H9 (cell line): ENCODE results near the gene ATAD3C. TPM values are rescaled to one million over a fixed set of nuclear protein-coding genes. Genes with fewer than 3 reads are reported as not detected.
"Not testable (repeated sequence)": the region's sequence is repeated elsewhere in the genome, so short reads cannot be mapped to it uniquely, and the experiment has no call there.

Source experiments
- DNase-seq: peaks from one replicate; pipeline ENCODE4 v3.0.0-alpha.2; 2017
- H2AFZ ChIP-seq: one replicate; pipeline ENCODE4 v1.6.1; 2013; ENCODE audit warnings: mild to moderate bottlenecking, low read length, control low read depth, moderate library complexity
- H2AK5ac ChIP-seq: 2 replicates; pipeline ENCODE4 v1.6.1; 2013; ENCODE audit warnings: low read length, control low read depth, mixed read lengths; ENCODE audit not compliant: insufficient read length
- H2BK120ac ChIP-seq: one replicate; pipeline ENCODE4 v1.6.1; 2013; ENCODE audit warnings: low read depth, mild to moderate bottlenecking, low read length, control low read depth, inconsistent platforms; ENCODE audit not compliant: poor library complexity, severe bottlenecking
- H2BK12ac ChIP-seq: 2 replicates; pipeline ENCODE4 v1.6.1; 2013; ENCODE audit warnings: low read length, control low read depth, mixed read lengths, low read depth; ENCODE audit not compliant: insufficient read length
- H2BK15ac ChIP-seq: 2 replicates; pipeline ENCODE4 v1.6.1; 2013; ENCODE audit warnings: low read depth, low read length, control low read depth
- H2BK20ac ChIP-seq: one replicate; pipeline ENCODE4 v1.6.1; 2013; ENCODE audit warnings: low read depth, mild to moderate bottlenecking, low read length, control low read depth, inconsistent platforms; ENCODE audit not compliant: poor library complexity, severe bottlenecking
- H2BK5ac ChIP-seq: 2 replicates; pipeline ENCODE4 v1.6.1; 2013; ENCODE audit warnings: low read length, control low read depth, mixed read lengths; ENCODE audit not compliant: insufficient read length
- H3K14ac ChIP-seq: 2 replicates; pipeline ENCODE4 v1.6.1; 2013; ENCODE audit warnings: low read length, control low read depth; ENCODE audit not compliant: insufficient read depth
- H3K18ac ChIP-seq: 2 replicates; pipeline ENCODE4 v1.6.1; 2013; ENCODE audit warnings: low read depth, mild to moderate bottlenecking, mixed read lengths, low read length, control low read depth; ENCODE audit not compliant: insufficient read length
- H3K23ac ChIP-seq: 2 replicates; pipeline ENCODE4 v1.6.1; 2013; ENCODE audit warnings: low read length, control low read depth, mixed read lengths, low read depth; ENCODE audit not compliant: insufficient read length
- H3K23me2 ChIP-seq: 2 replicates; pipeline ENCODE4 v1.6.1; 2013; ENCODE audit warnings: low read depth, mild to moderate bottlenecking, mixed read lengths, low read length, control low read depth; ENCODE audit not compliant: insufficient read length, poor library complexity, severe bottlenecking
- H3K27ac ChIP-seq: 2 replicates; pipeline ENCODE4 v1.5.1; 2013; ENCODE audit warnings: low read length, control low read depth, mixed read lengths, low read depth; ENCODE audit not compliant: insufficient read length
- H3K27me3 ChIP-seq: 2 replicates; pipeline ENCODE4 v1.6.1; 2013; ENCODE audit warnings: low read length, control low read depth, inconsistent platforms; ENCODE audit not compliant: insufficient read depth
- H3K4ac ChIP-seq: 2 replicates; pipeline ENCODE4 v1.6.1; 2013; ENCODE audit warnings: low read depth, mild to moderate bottlenecking, control low read depth, inconsistent platforms, low read length, moderate library complexity
- H3K4me1 ChIP-seq: 2 replicates; pipeline ENCODE4 v1.6.1; 2013; ENCODE audit warnings: low read length, control low read depth, inconsistent platforms; ENCODE audit not compliant: insufficient read depth
- H3K4me2 ChIP-seq: 2 replicates; pipeline ENCODE4 v1.6.1; 2013; ENCODE audit warnings: low read length, control low read depth, mixed read lengths; ENCODE audit not compliant: insufficient read length, insufficient read depth
- H3K56ac ChIP-seq: 2 replicates; pipeline ENCODE4 v1.6.1; 2013; ENCODE audit warnings: low read depth, mild to moderate bottlenecking, mixed read lengths, low read length, control low read depth; ENCODE audit not compliant: insufficient read length
- H3K79me1 ChIP-seq: 2 replicates; pipeline ENCODE4 v1.6.1; 2013; ENCODE audit warnings: low read depth, mild to moderate bottlenecking, moderate library complexity, low read length, control low read depth, inconsistent platforms; ENCODE audit not compliant: insufficient read depth, poor library complexity, severe bottlenecking
- H3K79me2 ChIP-seq: 2 replicates; pipeline ENCODE4 v1.6.1; 2013; ENCODE audit warnings: low read length, control low read depth, inconsistent platforms; ENCODE audit not compliant: insufficient read depth
- H3K9ac ChIP-seq: 2 replicates; pipeline ENCODE4 v1.6.1; 2013; ENCODE audit warnings: low read length, control low read depth, mixed read lengths; ENCODE audit not compliant: insufficient read length; ENCODE audit errors: extremely low read depth
- H3K9me3 ChIP-seq: one replicate; pipeline ENCODE4 v1.6.1; 2013; ENCODE audit warnings: low read depth, low read length, inconsistent platforms; ENCODE audit not compliant: control insufficient read depth
- H3T11ph ChIP-seq: one replicate; pipeline ENCODE4 v1.6.1; 2013; ENCODE audit warnings: mild to moderate bottlenecking, low read length, control low read depth, inconsistent platforms
- H4K20me1 ChIP-seq: one replicate; pipeline ENCODE4 v1.6.1; 2013; ENCODE audit not compliant: control insufficient read depth, insufficient read length, insufficient read depth
- H4K5ac ChIP-seq: 2 replicates; pipeline ENCODE4 v1.6.1; 2013; ENCODE audit warnings: low read depth, mild to moderate bottlenecking, mixed read lengths, low read length, control low read depth; ENCODE audit not compliant: insufficient read length
- H4K8ac ChIP-seq: replicated peaks from 2 replicates; pipeline ENCODE4 v1.6.1; 2013; ENCODE audit warnings: low read length, control low read depth, mixed read lengths, low read depth; ENCODE audit not compliant: insufficient read length
- H4K91ac ChIP-seq: 2 replicates; pipeline ENCODE4 v1.6.1; 2013; ENCODE audit warnings: low read depth, mild to moderate bottlenecking, moderate library complexity, mixed read lengths, low read length, control low read depth; ENCODE audit not compliant: insufficient read length
- H3K27ac Mint-ChIP-seq, 3 experiments: 2 replicates in 2 of 3; 3 replicates in 1 of 3; pipeline ENCODE4 v1.8.0; 2020 to 2021; ENCODE audit warnings: mixed read lengths in 3 of 3, mild to moderate bottlenecking in 1 of 3, moderate library complexity in 1 of 3
- H3K27me3 Mint-ChIP-seq: 2 replicates; pipeline ENCODE4 v1.8.0; 2021; ENCODE audit warnings: low read depth, mild to moderate bottlenecking, moderate library complexity, mixed read lengths
- H3K36me3 Mint-ChIP-seq, 3 experiments: 2 replicates in 2 of 3; 3 replicates in 1 of 3; pipeline ENCODE4 v1.8.0; 2020 to 2021; ENCODE audit warnings: low read depth in 3 of 3, mixed read lengths in 3 of 3; ENCODE audit not compliant: insufficient read depth in 1 of 3
- H3K4me1 Mint-ChIP-seq, 2 experiments: 2 replicates each; pipeline ENCODE4 v1.8.0; 2020; ENCODE audit warnings: mixed read lengths in 2 of 2
- H3K4me3 Mint-ChIP-seq, 2 experiments: 2 replicates in 1 of 2; 3 replicates in 1 of 2; pipeline ENCODE4 v1.8.0; 2020 to 2021; ENCODE audit warnings: mild to moderate bottlenecking in 2 of 2, mixed read lengths in 2 of 2, moderate library complexity in 1 of 2
- H3K9me3 Mint-ChIP-seq, 2 experiments: 2 replicates in 1 of 2; 3 replicates in 1 of 2; pipeline ENCODE4 v1.8.0; 2020; ENCODE audit warnings: mild to moderate bottlenecking in 2 of 2, mixed read lengths in 2 of 2, moderate library complexity in 1 of 2
- CTCF ChIP-seq: fragments of 200-600 bp; sonication (generic); conservative IDR thresholded peaks from 3 replicates; pipeline ENCODE4 v1.8.0; 2021; ENCODE audit warnings: antibody characterized with exemption, mild to moderate bottlenecking
- WGBS: extraction: QIAGEN DNeasy Blood & Tissue Kit; methylation state at CpG from one replicate; pipeline ENCODE4 v1.1.7; 2013; ENCODE audit warnings: missing lambda C conversion rate, low lambda C conversion rate, mixed read lengths; ENCODE audit not compliant: insufficient read length; ENCODE audit errors: extremely low coverage; 5-methylcytosine and 5-hydroxymethylcytosine counted together
- total RNA-seq: library from RNA; stranded (reverse); gene quantifications from 2 replicates; pipeline ENCODE4 v1.2.1, GENCODE V29; 2021

The ATAD3C gene
- total RNA-seq, 1 experiment from 2014 or later, result 7.7 TPM

- Histone ChIP-seq H3T11ph (no peak overlapping the region), H3K4me2 (no peak overlapping the region), H2AK5ac (no peak overlapping the region), H4K20me1 (no peaks in the 10 kb centered on the region), H4K8ac (no peak overlapping the region), H3K9me3 (no peaks in the 10 kb centered on the region), H3K4me1 (no peaks in the 10 kb centered on the region), H4K91ac (no peak overlapping the region), H2AFZ (no peak overlapping the region), H3K27me3 (no peaks in the 10 kb centered on the region), H3K27ac (no peak overlapping the region), H2BK15ac (no peak overlapping the region), H3K9ac (no peak overlapping the region), H3K14ac (no peak overlapping the region), H3K23me2 (no peaks in the 10 kb centered on the region), H3K23ac (no peak overlapping the region), H3K4ac (no peak overlapping the region), H4K5ac (no peak overlapping the region), H2BK12ac (no peak overlapping the region), H3K56ac (no peak overlapping the region), H3K79me1 (no peaks in the 10 kb centered on the region), H2BK120ac (no peak overlapping the region), H2BK20ac (no peak overlapping the region), H3K18ac (no peak overlapping the region), H2BK5ac (no peak overlapping the region), H3K79me2 (no peaks in the 10 kb centered on the region)
- H3K4me1 Mint-ChIP-seq, result peaks cover 12 to 17% of the 10 kb centered on the region in 2 experiments
- no peak for TF ChIP-seq CTCF
- no peak overlapping the region for H3K27ac Mint-ChIP-seq
- no CpG with 5 or more reads among the region's 4 CpGs for WGBS
- DNase-seq, result no peak
- no peaks in the 10 kb centered on the region for H3K36me3 Mint-ChIP-seq
- H3K4me3 Mint-ChIP-seq, result no peak overlapping the region
- no peaks in the 10 kb centered on the region for H3K27me3 Mint-ChIP-seq
- no peaks in the 10 kb centered on the region; a peak in 1 of 5 replicates for H3K9me3 Mint-ChIP-seq
Measured at GRCh38 chr1:1507305-1507704, 57.8 kb downstream of the ATAD3C start.

GRCh38 chr1:1508775-1509464, 59.4 kb downstream of the ATAD3C start:
- not testable (repeated sequence) for H3T11ph ChIP-seq
- WGBS, result no CpG with 5 or more reads among the region's 34 CpGs

More at GRCh38 chr1:1508775-1509464, 59.4 kb downstream of the ATAD3C start:
- not testable (repeated sequence) for H3K36me3 Mint-ChIP-seq, H3K9me3 ChIP-seq, H3K4me3 Mint-ChIP-seq, H3K23me2 ChIP-seq, H3K23ac ChIP-seq, H2BK12ac ChIP-seq, H2BK15ac ChIP-seq, H3K9me3 Mint-ChIP-seq, H3K27me3 Mint-ChIP-seq, H2AK5ac ChIP-seq, H4K8ac ChIP-seq, H4K91ac ChIP-seq, H2BK120ac ChIP-seq, H3K9ac ChIP-seq, H4K5ac ChIP-seq, DNase-seq, H2AFZ ChIP-seq, H3K27ac ChIP-seq, H3K4me1 ChIP-seq, H3K27ac Mint-ChIP-seq, H2BK20ac ChIP-seq, H3K56ac ChIP-seq, H3K27me3 ChIP-seq, H3K18ac ChIP-seq, H2BK5ac ChIP-seq, H3K4me2 ChIP-seq, H4K20me1 ChIP-seq, H3K14ac ChIP-seq, H3K79me2 ChIP-seq, H3K4ac ChIP-seq, H3K79me1 ChIP-seq
- H3K4me1 Mint-ChIP-seq, result peaks cover 12 to 19% of the 10 kb centered on the region in 2 experiments
